Fibroblast of skin of right quadriceps (primary cell): ENCODE data around the gene B4GALT7.
A peak's percentile ranks its signal among the peaks of the same experiment; 100 is the strongest.

Experiments used
- DNase-seq: peaks from one replicate; pipeline ENCODE4 v3.0.0-alpha.2; 2013

B4GALT7 gene

GRCh38 chr5:177595026-177595585 is 4.8 kb upstream of the B4GALT7 start:
- no peak for DNase-seq

- no peak for DNase-seq
Measured at GRCh38 chr5:177595991-177596774, 3.7 kb upstream of the B4GALT7 start.

GRCh38 chr5:177596775-177597238 is 3.1 kb upstream of the B4GALT7 start:
- DNase-seq = no peak

- no peak for DNase-seq
Measured at GRCh38 chr5:177598477-177598876, 1.5 kb upstream of the B4GALT7 start.

- peak; percentile 13 for DNase-seq
Measured at GRCh38 chr5:177600508-177601018, 631 bp downstream of the B4GALT7 start.

- DNase-seq = no peak
Measured at GRCh38 chr5:177601126-177601525, 1.2 kb downstream of the B4GALT7 start.

- DNase-seq = no peak
Measured at GRCh38 chr5:177601577-177602457, 1.9 kb downstream of the B4GALT7 start.

- no peak for DNase-seq
Measured at GRCh38 chr5:177602458-177602830, 2.5 kb downstream of the B4GALT7 start.

- no peak for DNase-seq
Measured at GRCh38 chr5:177603631-177604030, 3.7 kb downstream of the B4GALT7 start.

GRCh38 chr5:177604116-177604521 is 4.2 kb downstream of the B4GALT7 start:
- no peak for DNase-seq

GRCh38 chr5:177604656-177605055 is 4.7 kb downstream of the B4GALT7 start:
- DNase-seq = no peak

GRCh38 chr5:177605078-177605477 is 5.1 kb downstream of the B4GALT7 start:
- DNase-seq = no peak

- DNase-seq = no peak
Measured at GRCh38 chr5:177605667-177606066, 5.7 kb downstream of the B4GALT7 start.

GRCh38 chr5:177606071-177607051 is 6.4 kb downstream of the B4GALT7 start:
- no peak for DNase-seq

GRCh38 chr5:177607115-177607451 is 7.2 kb downstream of the B4GALT7 start:
- no peak for DNase-seq

- peak; percentile 76 for DNase-seq
Measured at GRCh38 chr5:177607452-177608192, 7.7 kb downstream of the B4GALT7 start.

- no peak for DNase-seq
Measured at GRCh38 chr5:177608243-177609075, 8.5 kb downstream of the B4GALT7 start.

- DNase-seq = no peak
Measured at GRCh38 chr5:177609076-177610059, 9.4 kb downstream of the B4GALT7 start.

GRCh38 chr5:177610131-177610769 is 10.3 kb downstream of the B4GALT7 start:
- no peak for DNase-seq
